IgD-negative memory B cell (primary cell): ENCODE data around the gene STK35. TPM values are rescaled to one million over a fixed set of nuclear protein-coding genes. Genes with fewer than 3 reads are reported as not detected.
A peak's percentile ranks its signal among the peaks of the same experiment; 100 is the strongest.

ENCODE experiments used
- H3K27ac Mint-ChIP-seq, 3 donors: one replicate each; pipeline ENCODE4 v1.8.0; 2020 to 2022; ENCODE audit warnings: mild to moderate bottlenecking in 3 of 3, mixed read lengths in 3 of 3, moderate library complexity in 1 of 3
- H3K27me3 Mint-ChIP-seq: one replicate; pipeline ENCODE4 v1.8.0; 2021; ENCODE audit warnings: mixed read lengths
- H3K36me3 Mint-ChIP-seq: one replicate; pipeline ENCODE4 v1.8.0; 2020; ENCODE audit warnings: mild to moderate bottlenecking, mixed read lengths
- H3K4me1 Mint-ChIP-seq, 3 donors: one replicate each; pipeline ENCODE4 v1.8.0; 2020 to 2022; ENCODE audit warnings: mixed read lengths in 3 of 3, mild to moderate bottlenecking in 1 of 3
- H3K4me3 Mint-ChIP-seq, 4 donors: one replicate each; pipeline ENCODE4 v1.8.0; 2020 to 2022; ENCODE audit warnings: mild to moderate bottlenecking in 4 of 4, mixed read lengths in 4 of 4, moderate library complexity in 3 of 4
- H3K9me3 Mint-ChIP-seq, 3 donors: one replicate each; pipeline ENCODE4 v1.8.0; 2020 to 2021; ENCODE audit warnings: mixed read lengths in 3 of 3, mild to moderate bottlenecking in 1 of 3
- polyA plus RNA-seq: library from polyadenylated mRNA; unstranded; fragments of 300-500 nt; fragmentation: Illumina TruSeq; gene quantifications from one replicate; pipeline ENCODE4 v1.2.3, GENCODE V29; 2021

Gene STK35
- polyA plus RNA-seq, 1 donor from 2014 or later: 5.0 TPM

- no peaks in the 10 kb centered on the region for H3K36me3 Mint-ChIP-seq
- H3K9me3 Mint-ChIP-seq: no peaks in the 10 kb centered on the region
- H3K4me1 Mint-ChIP-seq: peaks cover 0 to 5% (median 4%) of the 10 kb centered on the region in 3 donors
- peaks cover 24% of the 10 kb centered on the region for H3K27me3 Mint-ChIP-seq
- no peak overlapping the region for H3K4me3 Mint-ChIP-seq
- H3K27ac Mint-ChIP-seq: no peak overlapping the region
These were observed 8.4 kb upstream of the STK35 start for GRCh38 chr20:2093159-2093781.

GRCh38 chr20:2093883-2094282 is 7.7 kb upstream of the STK35 start:
- Mint-ChIP-seq H3K27me3 (peaks cover 22% of the 10 kb centered on the region), H3K4me1 (peaks cover 0 to 5% (median 4%) of the 10 kb centered on the region in 3 donors), H3K9me3 (no peaks in the 10 kb centered on the region), H3K27ac (no peak overlapping the region), H3K4me3 (no peak overlapping the region), H3K36me3 (no peaks in the 10 kb centered on the region)

DNA sequence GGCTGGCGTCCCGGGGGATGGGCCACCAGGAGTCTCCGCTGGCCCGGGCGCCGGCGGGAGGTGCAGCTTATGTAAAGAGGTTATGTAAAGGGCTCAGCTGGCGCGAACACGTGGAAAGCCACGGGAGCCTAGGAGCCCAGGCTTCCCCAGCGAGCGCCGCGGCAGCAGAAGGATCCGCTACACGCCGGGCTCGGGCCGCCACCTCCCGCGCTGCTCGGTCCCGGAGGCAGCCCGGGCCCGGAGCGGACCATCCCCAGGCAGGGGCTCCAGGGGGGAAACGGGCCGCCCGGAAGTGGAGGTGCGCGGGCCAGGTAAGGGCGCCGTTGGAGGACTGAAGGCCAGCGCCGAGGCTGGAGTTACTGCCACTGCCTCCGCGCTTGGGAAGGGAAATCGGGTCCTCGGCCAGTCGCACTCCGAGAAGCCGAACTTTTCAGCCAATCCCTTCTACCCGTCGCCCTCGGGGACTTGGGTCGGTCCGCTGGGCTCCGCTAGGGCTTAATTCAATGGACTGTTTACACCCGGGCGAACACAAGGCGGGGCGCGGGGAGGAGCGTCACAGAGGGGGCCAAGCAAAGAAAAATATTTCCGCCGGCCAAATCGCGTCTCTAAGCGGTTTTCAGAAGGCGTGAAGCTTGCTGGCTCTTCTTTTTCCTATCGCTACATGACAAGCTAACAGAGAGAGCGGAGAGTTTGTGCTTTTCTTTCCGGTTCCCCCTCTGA is 398 bp downstream of the STK35 start:
- H3K4me1 Mint-ChIP-seq: peaks cover 31 to 38% (median 34%) of the 10 kb centered on the region in 3 donors
- no peaks in the 10 kb centered on the region for H3K27me3 Mint-ChIP-seq
- H3K9me3 Mint-ChIP-seq: no peaks in the 10 kb centered on the region
- peak overlapping the region; percentile 91 to 98 (median 96) for H3K4me3 Mint-ChIP-seq
- no peaks in the 10 kb centered on the region for H3K36me3 Mint-ChIP-seq
- peak overlapping the region; percentile 99 to 100 (median 100) for H3K27ac Mint-ChIP-seq

- peak overlapping the region; percentile 99 to 100 (median 100) for H3K27ac Mint-ChIP-seq
- H3K4me1 Mint-ChIP-seq: peaks cover 37 to 41% (median 40%) of the 10 kb centered on the region in 3 donors
- peak overlapping the region; percentile 91 to 98 (median 96) for H3K4me3 Mint-ChIP-seq
- no peaks in the 10 kb centered on the region for H3K9me3 Mint-ChIP-seq
- no peaks in the 10 kb centered on the region for H3K27me3 Mint-ChIP-seq
- no peaks in the 10 kb centered on the region for H3K36me3 Mint-ChIP-seq
These were observed 1.2 kb downstream of the STK35 start for GRCh38 chr20:2102585-2103460.

DNA sequence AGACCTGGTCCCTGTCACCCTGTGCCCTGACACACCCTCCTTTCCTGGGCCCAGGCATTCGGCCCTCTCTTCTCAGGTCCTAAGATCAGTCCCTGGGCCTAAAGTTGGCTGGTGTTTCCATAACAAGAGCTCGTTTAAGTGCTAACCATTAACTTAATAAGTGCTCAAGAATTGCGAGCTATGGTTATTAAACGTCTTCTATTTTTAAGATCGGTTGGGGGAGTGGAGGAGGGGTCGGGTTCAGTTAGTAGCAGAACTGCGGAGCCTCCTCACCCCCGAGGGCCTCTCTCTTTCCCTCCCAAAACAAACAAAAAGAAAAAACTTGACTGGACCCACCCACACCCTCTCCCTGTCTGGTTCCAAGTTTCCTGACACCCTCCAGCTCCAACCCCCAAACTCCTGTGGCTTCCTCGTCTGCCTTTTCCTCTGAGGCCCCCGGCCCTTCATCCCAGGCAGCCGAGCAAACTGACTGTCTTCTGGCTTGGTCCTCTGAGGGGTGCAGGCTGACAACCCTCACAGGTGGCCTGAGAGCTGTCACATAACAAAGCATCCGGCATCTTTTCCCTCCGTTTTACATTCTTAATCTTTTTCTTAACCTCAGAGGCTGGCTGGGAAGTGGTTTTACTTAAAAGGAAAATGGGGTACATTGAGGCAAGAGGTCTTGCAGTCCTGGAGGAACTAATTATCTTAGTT is 2.0 kb downstream of the STK35 start:
- Mint-ChIP-seq H3K27ac (peak overlapping the region; percentile 87 to 99 (median 94)), H3K27me3 (no peaks in the 10 kb centered on the region), H3K4me3 (peak overlapping the region; percentile 91 to 98 (median 94)), H3K9me3 (no peaks in the 10 kb centered on the region), H3K36me3 (no peaks in the 10 kb centered on the region), H3K4me1 (peaks cover 43 to 48% (median 47%) of the 10 kb centered on the region in 3 donors)

DNA sequence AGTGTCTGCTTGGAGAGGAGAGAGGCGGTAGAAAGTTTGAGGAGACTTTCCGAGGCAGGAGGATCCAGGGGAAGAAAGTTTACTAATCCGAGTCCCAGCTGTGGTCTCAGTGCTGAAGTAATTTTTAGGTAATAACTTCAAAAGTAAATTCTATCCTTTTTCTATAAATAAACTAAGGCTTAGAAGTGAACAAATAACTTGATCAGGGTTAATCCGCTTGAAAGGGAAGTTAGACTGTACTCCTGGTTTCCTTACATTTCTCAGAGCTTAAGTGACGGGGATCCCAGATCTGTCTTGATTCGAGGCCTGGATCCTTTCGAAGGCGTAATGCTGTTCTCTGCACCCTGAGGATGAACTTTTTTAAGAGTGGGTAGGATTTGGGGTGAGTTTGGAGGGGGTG is 2.6 kb downstream of the STK35 start:
- Mint-ChIP-seq H3K4me3 (peak overlapping the region; percentile 91 to 98 (median 94)), H3K27me3 (no peaks in the 10 kb centered on the region), H3K9me3 (no peaks in the 10 kb centered on the region), H3K27ac (peak overlapping the region; percentile 87 to 99 (median 90)), H3K4me1 (peaks cover 49 to 54% (median 54%) of the 10 kb centered on the region in 3 donors), H3K36me3 (no peaks in the 10 kb centered on the region)

- Mint-ChIP-seq H3K4me3 (peak overlapping the region; percentile 13 to 84 (median 36)), H3K36me3 (no peaks in the 10 kb centered on the region), H3K27me3 (no peaks in the 10 kb centered on the region), H3K27ac (peak overlapping the region in 2 of 3 donors; percentile 25 to 30), H3K4me1 (peaks cover 59 to 76% (median 76%) of the 10 kb centered on the region in 3 donors), H3K9me3 (no peaks in the 10 kb centered on the region)
These were observed 6.9 kb downstream of the STK35 start for GRCh38 chr20:2108498-2108897.

DNA sequence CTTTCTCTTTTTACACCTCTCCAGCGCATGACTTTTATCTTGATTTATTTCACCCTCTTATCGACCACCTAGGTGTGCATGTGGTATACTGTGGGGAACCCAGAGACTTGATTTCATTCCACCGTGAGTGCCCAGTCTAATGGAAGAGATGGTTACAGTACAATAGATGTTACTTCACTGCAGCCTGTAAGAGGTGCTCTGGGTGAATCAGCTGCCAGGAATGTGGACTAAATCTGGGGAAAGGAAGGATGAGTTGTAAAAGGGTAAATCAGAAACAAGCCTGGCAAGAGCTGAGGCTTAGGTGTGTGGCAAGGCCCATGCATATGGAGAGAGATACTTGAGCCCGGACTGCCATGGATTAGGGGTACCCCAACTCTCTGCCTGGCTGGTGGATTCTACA is 7.4 kb downstream of the STK35 start:
- Mint-ChIP-seq H3K27ac (peak overlapping the region in 2 of 3 donors; percentile 25 to 30), H3K27me3 (no peaks in the 10 kb centered on the region), H3K36me3 (no peaks in the 10 kb centered on the region), H3K9me3 (no peaks in the 10 kb centered on the region), H3K4me3 (peak overlapping the region in 2 of 4 donors; percentile 25 to 84), H3K4me1 (peaks cover 57 to 76% (median 72%) of the 10 kb centered on the region in 3 donors)

GRCh38 chr20:2109425-2110210 is 8.0 kb downstream of the STK35 start:
- Mint-ChIP-seq H3K9me3 (no peaks in the 10 kb centered on the region), H3K27ac (peak overlapping the region in 2 of 3 donors; percentile 37 to 71), H3K4me1 (peaks cover 54 to 76% (median 74%) of the 10 kb centered on the region in 3 donors), H3K4me3 (peak overlapping the region in 2 of 4 donors; percentile 1 to 84), H3K27me3 (no peaks in the 10 kb centered on the region), H3K36me3 (no peaks in the 10 kb centered on the region)

DNA sequence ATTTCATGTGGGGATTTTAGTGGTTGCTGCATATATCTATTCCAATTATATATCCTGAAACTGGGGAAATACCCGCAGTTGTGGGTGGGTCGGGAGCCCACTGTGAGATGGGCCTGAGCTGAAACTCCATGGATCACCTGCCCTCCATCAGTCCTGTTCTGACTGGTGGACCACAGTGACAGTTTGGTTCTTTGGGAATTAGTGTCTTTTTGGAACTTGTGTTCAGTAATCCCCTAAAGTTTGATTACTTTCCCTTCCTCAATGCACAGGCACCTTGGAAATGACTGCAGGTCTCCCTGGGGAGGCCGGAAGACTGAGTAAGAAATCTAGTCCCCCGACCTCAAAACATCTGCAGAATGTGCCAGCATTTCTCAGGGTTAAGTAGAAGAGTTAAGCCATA is 11.3 kb downstream of the STK35 start:
- no peak overlapping the region for H3K4me3 Mint-ChIP-seq
- peak overlapping the region in 1 of 3 donors; percentile 16 for H3K27ac Mint-ChIP-seq
- H3K27me3 Mint-ChIP-seq: no peaks in the 10 kb centered on the region
- H3K4me1 Mint-ChIP-seq: peaks cover 42 to 67% (median 62%) of the 10 kb centered on the region in 3 donors
- H3K9me3 Mint-ChIP-seq: no peaks in the 10 kb centered on the region
- peaks cover under 1% of the 10 kb centered on the region for H3K36me3 Mint-ChIP-seq

- Mint-ChIP-seq H3K36me3 (peaks cover 7% of the 10 kb centered on the region), H3K27me3 (no peaks in the 10 kb centered on the region), H3K4me3 (peak overlapping the region in 1 of 4 donors; percentile 77), H3K9me3 (no peaks in the 10 kb centered on the region), H3K4me1 (peaks cover 35 to 61% (median 56%) of the 10 kb centered on the region in 3 donors), H3K27ac (peak overlapping the region in 1 of 3 donors; percentile 84)
These were observed 12.7 kb downstream of the STK35 start for GRCh38 chr20:2114127-2114959.

DNA sequence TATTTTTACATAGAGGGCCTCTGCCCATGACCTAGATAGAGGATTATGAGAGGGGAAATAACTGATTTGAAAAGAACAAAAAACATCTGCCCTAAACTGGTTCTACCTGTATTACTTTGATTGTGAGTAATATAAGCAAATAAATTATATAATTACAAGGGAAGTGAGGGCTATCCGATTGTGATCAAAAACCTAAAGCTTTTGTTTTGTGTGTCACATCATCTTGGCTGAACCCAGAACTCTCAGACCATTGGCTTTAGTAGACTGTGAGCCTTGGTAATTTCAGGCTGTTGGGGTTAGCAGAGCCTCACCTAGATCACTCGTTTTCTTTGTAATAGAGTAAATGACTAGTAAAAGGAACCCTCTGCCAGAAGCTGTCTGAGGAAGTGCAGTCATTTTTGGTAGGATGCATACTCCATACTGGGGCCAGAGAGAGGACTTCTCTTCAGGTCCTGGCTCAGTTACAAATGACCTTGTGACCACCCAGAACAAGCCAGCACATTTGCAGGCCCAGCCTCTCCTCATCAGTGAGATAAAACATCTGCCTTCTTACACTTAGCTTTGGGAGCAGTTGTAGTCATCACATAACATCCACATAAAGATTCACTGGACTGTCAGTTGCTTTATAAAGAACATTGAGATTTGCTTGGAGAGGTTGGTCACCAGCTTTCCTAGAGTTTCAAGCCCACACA is 13.5 kb downstream of the STK35 start:
- H3K9me3 Mint-ChIP-seq: no peaks in the 10 kb centered on the region
- H3K27ac Mint-ChIP-seq: peak overlapping the region in 1 of 3 donors; percentile 82
- H3K4me3 Mint-ChIP-seq: no peak overlapping the region
- peaks cover 36 to 62% (median 56%) of the 10 kb centered on the region in 3 donors for H3K4me1 Mint-ChIP-seq
- peaks cover 9% of the 10 kb centered on the region for H3K36me3 Mint-ChIP-seq
- no peaks in the 10 kb centered on the region for H3K27me3 Mint-ChIP-seq
